Left ventricle myocardium superior (tissue), 1 donor: Measurements from ENCODE around the gene POLE. TPM values are rescaled to one million over a fixed set of nuclear protein-coding genes. Genes with fewer than 3 reads are reported as not detected.

ENCODE experiments used
- ATAC-seq: fragments of 200-7000 bp; cut with Tn5 transposase; one replicate; pipeline ENCODE4 v1.9.1; 2020; ENCODE audit warnings: mild to moderate bottlenecking, moderate library complexity
- DNase-seq: peaks from one replicate; pipeline ENCODE4 v3.0.0-alpha.2; 2020
- intact Hi-C: fragments of 100-400 bp; cut with micrococcal nuclease; formaldehyde crosslinking; loops from one replicate; pipeline ENCODE4 v1.11.0; 2022
- total RNA-seq: library from RNA; stranded (reverse); fragmentation: NEBNext Ultra II Directional; extraction: Animal tissue kit (Norgen Biotek cat#: 25700); gene quantifications from one replicate; pipeline ENCODE4 v1.2.1, GENCODE V29; 2021
- donor health status: DM: no; HTN: yes; CAD: no; lungs with severe emphysema.

The POLE gene
- total RNA-seq, 1 donor from 2014 or later = 13.0 TPM

GRCh38 chr12:132620899-132621656 lies 66.1 kb downstream of the POLE start:
- intact Hi-C loops = no loop called here
- DNase-seq (peak; percentile 23), ATAC-seq (no peak)

DNA sequence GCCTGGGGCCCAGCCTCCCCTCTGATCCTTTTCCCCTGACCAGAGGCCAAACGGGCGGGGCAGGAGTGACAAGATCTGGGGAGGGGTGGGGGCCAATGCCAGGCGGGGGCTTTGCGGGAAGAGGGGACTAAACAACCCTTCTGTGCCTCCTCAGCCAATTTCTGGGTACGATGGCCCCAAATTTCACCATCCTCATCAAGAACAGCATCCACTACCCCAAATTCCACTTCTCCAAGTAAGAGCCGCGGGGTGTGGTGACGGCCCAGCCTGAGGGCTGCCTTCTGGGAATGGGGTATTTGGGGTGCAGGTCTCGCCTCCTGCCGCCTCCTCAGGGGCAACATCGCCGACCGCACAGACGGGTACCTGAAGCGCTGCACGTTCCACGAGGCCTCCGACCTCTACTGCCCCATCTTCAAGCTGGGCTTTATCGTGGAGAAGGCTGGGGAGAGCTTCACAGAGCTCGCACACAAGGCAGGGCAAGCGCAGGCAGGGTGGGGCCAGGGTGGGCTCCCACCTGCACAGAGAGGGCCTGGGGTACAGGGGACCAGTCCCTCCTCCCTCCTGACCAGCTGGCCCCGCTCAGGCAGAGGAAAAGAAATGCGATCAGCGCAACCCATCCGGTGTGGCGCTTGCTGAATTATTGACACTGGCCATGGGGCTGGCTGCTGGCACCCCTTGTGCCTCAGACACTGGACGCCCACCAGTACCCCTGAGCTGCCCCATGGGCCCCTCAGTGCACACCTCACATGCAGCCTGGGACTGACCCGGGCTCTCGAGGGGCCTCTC lies 66.8 kb downstream of the POLE start:
- DNase-seq = peak; percentile 19
- intact Hi-C loops = no loop called here

GRCh38 chr12:132619386-132620112 lies 67.6 kb downstream of the POLE start:
- ATAC-seq = no peak
- intact Hi-C loops = loop anchor here (10.0 kb wide), 1 partner anchor 205 kb away; no protein-coding TSS in a partner anchor
- peak; percentile 20 for DNase-seq

More for the DNA sequence above, 66.8 kb downstream of the POLE start:
- no peak for ATAC-seq

DNA sequence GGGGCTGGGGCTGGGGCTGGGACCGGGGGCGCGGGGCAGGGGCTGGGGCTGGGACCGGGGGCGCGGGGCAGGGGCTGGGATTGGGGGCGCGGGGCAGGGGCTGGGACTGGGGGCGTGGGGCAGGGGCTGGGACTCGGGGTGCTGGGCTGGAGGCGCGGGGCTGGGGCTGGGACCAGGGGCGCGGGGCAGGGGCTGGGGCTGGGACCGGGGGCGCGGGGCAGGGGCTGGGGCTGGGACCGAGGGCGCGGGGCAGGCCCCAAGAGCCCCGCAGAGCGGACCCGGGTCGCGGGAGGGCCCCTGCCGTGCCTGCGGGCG lies 68.1 kb downstream of the POLE start:
- intact Hi-C loops = loop anchor here (10.0 kb wide), 1 partner anchor 204 kb away; no protein-coding TSS in a partner anchor

GRCh38 chr12:132618683-132619043 lies 68.5 kb downstream of the POLE start, which contains the start of gene P2RX2:
P2RX2 (plus strand) TSS chr12:132618776; CDS start chr12:132618817, 41 bp downstream.
- DNase-seq (no peak), ATAC-seq (no peak)
- intact Hi-C loops = loop anchor here (10.0 kb wide), 1 partner anchor 204 kb away; no protein-coding TSS in a partner anchor

More for the DNA sequence above, 68.1 kb downstream of the POLE start:
- no peak for ATAC-seq
- no peak for DNase-seq

- DNase-seq (no peak), ATAC-seq (no peak)
- intact Hi-C loops = loop anchor here (10.0 kb wide), 1 partner anchor 203 kb away; no protein-coding TSS in a partner anchor
Observed at GRCh38 chr12:132617822-132618682, 69.1 kb downstream of the POLE start.

DNA sequence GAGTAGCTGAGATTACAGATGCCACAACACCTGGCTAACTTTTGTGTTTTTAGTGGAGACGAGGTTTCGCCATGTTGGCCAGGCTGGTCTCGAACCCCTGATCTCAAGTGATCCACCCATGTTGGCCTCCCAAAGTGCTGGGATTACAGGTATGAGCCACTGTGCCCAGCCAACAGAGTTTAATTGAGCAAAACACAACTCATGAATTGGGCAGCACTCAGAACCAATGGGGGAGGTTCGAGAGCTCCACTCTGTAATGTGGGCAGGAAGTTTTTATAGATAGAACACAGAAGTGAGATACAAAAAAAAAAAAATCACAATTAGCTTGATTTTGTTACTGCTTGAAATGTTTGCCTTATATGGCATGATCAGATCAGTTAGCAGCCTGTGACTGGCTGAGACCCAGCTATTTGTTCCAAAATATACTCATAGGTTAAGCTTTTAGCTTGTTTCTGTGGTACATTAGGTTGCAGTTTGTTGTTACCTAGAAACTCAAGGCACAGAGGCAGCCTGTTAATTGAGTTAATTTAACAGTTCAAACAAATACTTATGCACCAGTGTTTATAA lies 69.9 kb downstream of the POLE start:
- no peak for ATAC-seq

GRCh38 chr12:132615579-132616038 lies 71.5 kb downstream of the POLE start:
- DNase-seq = peak; percentile 5
- intact Hi-C loops = loop anchor here (10.0 kb wide), 1 partner anchor 201 kb away; no protein-coding TSS in a partner anchor
- no peak for ATAC-seq

More for the DNA sequence above, 69.9 kb downstream of the POLE start:
- DNase-seq = no peak
- intact Hi-C loops = loop anchor here (10.0 kb wide), 1 partner anchor 202 kb away; no protein-coding TSS in a partner anchor

- ATAC-seq (peak; percentile 94), DNase-seq (peak; percentile 87)
- intact Hi-C loops = loop anchor here (10.0 kb wide), 1 partner anchor 200 kb away; no protein-coding TSS in a partner anchor
Observed at GRCh38 chr12:132614861-132615578, 72.1 kb downstream of the POLE start.

GRCh38 chr12:132614029-132614428 lies 73.1 kb downstream of the POLE start:
- intact Hi-C loops = loop anchor here (10.0 kb wide), 1 partner anchor 199 kb away; no protein-coding TSS in a partner anchor
- no peak for ATAC-seq

GRCh38 chr12:132611620-132612019 lies 75.5 kb downstream of the POLE start:
- ATAC-seq (no peak), DNase-seq (no peak)
- intact Hi-C loops = loop anchor here (10.0 kb wide), 1 partner anchor 197 kb away; no protein-coding TSS in a partner anchor

More at GRCh38 chr12:132614029-132614428, 73.1 kb downstream of the POLE start:
- no peak for DNase-seq

- ATAC-seq (no peak), DNase-seq (no peak)
- intact Hi-C loops = loop anchor here (10.0 kb wide), 1 partner anchor 196 kb away; no protein-coding TSS in a partner anchor
Observed at GRCh38 chr12:132610866-132611602, 76.1 kb downstream of the POLE start.

DNA sequence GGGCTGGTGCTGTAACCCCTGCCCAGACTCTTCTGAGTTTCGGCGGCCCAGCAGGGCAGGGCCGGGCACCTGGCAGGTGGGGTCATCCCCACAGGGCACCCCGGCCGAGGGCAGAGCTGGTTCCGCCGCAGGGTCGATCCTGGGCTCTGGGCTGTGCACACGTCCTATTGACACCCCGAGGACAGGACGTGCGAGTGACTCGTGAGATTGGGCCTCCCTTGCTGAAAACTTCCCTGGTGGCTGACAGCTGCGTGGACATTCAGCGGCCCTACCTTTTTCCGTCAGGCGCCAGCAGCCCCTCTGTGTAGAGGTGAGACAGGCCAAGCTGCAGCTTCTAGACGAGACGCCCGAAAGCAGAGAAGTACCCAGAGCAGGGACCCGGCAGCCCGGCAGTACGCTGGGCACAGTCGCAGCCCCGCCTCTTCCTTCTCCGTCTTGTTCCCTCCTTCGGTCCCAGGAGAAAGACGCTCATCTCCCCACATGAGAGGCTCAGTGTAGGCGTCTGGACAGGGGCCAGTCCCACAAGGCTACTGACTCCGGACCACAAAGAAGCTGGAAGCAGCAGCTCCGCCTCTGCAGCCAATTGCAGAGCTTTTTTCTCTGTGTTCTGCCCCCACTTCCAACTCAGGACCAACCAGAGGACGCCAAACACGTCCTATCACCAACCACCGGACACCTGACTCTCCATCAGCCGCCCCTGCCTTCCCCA lies 76.9 kb downstream of the POLE start, which contains the start of gene LRCOL1:
Gene LRCOL1, minus strand, starts transcription at position 532 of the 709 bp plus-strand sequence. CDS start 4,331 bp downstream, outside the sequence.
- intact Hi-C loops = loop anchor here (10.0 kb wide), 1 partner anchor 195 kb away; no protein-coding TSS in a partner anchor
- peak; percentile 63 for ATAC-seq
- DNase-seq = peak; percentile 70

- DNase-seq = no peak
- intact Hi-C loops = no loop called here
Observed at GRCh38 chr12:132608231-132609171, 78.6 kb downstream of the POLE start.

More at GRCh38 chr12:132608231-132609171, 78.6 kb downstream of the POLE start:
- ATAC-seq = no peak
